GM21737 (cell line): ENCODE measurements around the gene BTF3L4.
"Not testable (repeated sequence)": the region's sequence is repeated elsewhere in the genome, so short reads cannot be mapped to it uniquely, and the experiment has no call there.

Experiments
- ATAC-seq: cut with Tn5 transposase; IDR thresholded peaks from one replicate; pipeline ENCODE4 v1.9.1; 2021; ENCODE audit warnings: mild to moderate bottlenecking, moderate library complexity; ENCODE audit not compliant: unreplicated experiment

The BTF3L4 gene

GRCh38 chr1:52055066-52055865, 829 bp upstream of the BTF3L4 start, which contains the start of gene TXNDC12:
TSS of gene TXNDC12 (minus strand) at chr1:52055191. CDS start at chr1:52055096, 95 bp downstream.
- ATAC-seq, result peak; percentile 40

- ATAC-seq, result no peak
These were observed 281 bp upstream of the BTF3L4 start for GRCh38 chr1:52055866-52056162.

GRCh38 chr1:52056937-52057231, 789 bp downstream of the BTF3L4 start:
- ATAC-seq, result peak; percentile 41

GRCh38 chr1:52057255-52057654, 1.2 kb downstream of the BTF3L4 start:
- no peak for ATAC-seq

- no peak for ATAC-seq
These were observed 1.9 kb downstream of the BTF3L4 start for GRCh38 chr1:52057876-52058415.

- no peak for ATAC-seq
These were observed 3.2 kb downstream of the BTF3L4 start for GRCh38 chr1:52059321-52059720.

- no peak for ATAC-seq
These were observed 3.8 kb downstream of the BTF3L4 start for GRCh38 chr1:52059888-52060287.

- ATAC-seq, result no peak
These were observed 4.7 kb downstream of the BTF3L4 start for GRCh38 chr1:52060822-52061221.

GRCh38 chr1:52063192-52063591, 7.1 kb downstream of the BTF3L4 start:
- ATAC-seq, result no peak

- no peak for ATAC-seq
These were observed 14.6 kb downstream of the BTF3L4 start for GRCh38 chr1:52070704-52071103.

GRCh38 chr1:52072291-52072690, 16.2 kb downstream of the BTF3L4 start:
- no peak for ATAC-seq

GRCh38 chr1:52077277-52077676, 21.2 kb downstream of the BTF3L4 start:
- ATAC-seq, result not testable (repeated sequence)

- no peak for ATAC-seq
These were observed 23.9 kb downstream of the BTF3L4 start for GRCh38 chr1:52080014-52080415.

GRCh38 chr1:52087892-52088291, 31.8 kb downstream of the BTF3L4 start:
- not testable (repeated sequence) for ATAC-seq

GRCh38 chr1:52094300-52094699, 38.2 kb downstream of the BTF3L4 start:
- not testable (repeated sequence) for ATAC-seq

GRCh38 chr1:52096216-52096615, 40.1 kb downstream of the BTF3L4 start:
- ATAC-seq, result no peak

- ATAC-seq, result no peak
These were observed 42.2 kb downstream of the BTF3L4 start for GRCh38 chr1:52098139-52098871.

GRCh38 chr1:52102336-52103013, 46.4 kb downstream of the BTF3L4 start:
- no peak for ATAC-seq

- ATAC-seq, result no peak
These were observed 55.4 kb downstream of the BTF3L4 start for GRCh38 chr1:52111492-52111891.

GRCh38 chr1:52112489-52112888, 56.4 kb downstream of the BTF3L4 start:
- ATAC-seq, result no peak

- no peak for ATAC-seq
These were observed 63.4 kb downstream of the BTF3L4 start for GRCh38 chr1:52119301-52120079.
